HG03175 (cell line): ENCODE data around the gene CSH1.
"Not testable (repeated sequence)": the region's sequence is repeated elsewhere in the genome, so short reads cannot be mapped to it uniquely, and the experiment has no call there.

Experiments
- ATAC-seq: cut with Tn5 transposase; IDR thresholded peaks from one replicate; pipeline ENCODE4 v1.9.1; 2021; ENCODE audit warnings: mild to moderate bottlenecking, moderate library complexity; ENCODE audit not compliant: unreplicated experiment

Gene CSH1

GRCh38 chr17:63896524-63897354, at the start of gene CSH1:
TSS of gene CSH1 (minus strand) at chr17:63896574. CDS start at chr17:63896511, 63 bp downstream.
- ATAC-seq: not testable (repeated sequence)

- peak; percentile 36 for ATAC-seq
Observed at GRCh38 chr17:63945784-63946439, 49.5 kb upstream of the CSH1 start.

- ATAC-seq: no peak
Observed at GRCh38 chr17:63944736-63945499, 48.5 kb upstream of the CSH1 start.

- no peak for ATAC-seq
Observed at GRCh38 chr17:63943745-63944144, 47.4 kb upstream of the CSH1 start.

- no peak for ATAC-seq
Observed at GRCh38 chr17:63942309-63942985, 46.1 kb upstream of the CSH1 start.

GRCh38 chr17:63941751-63942150, 45.4 kb upstream of the CSH1 start:
- ATAC-seq: no peak

GRCh38 chr17:63941162-63941561, 44.8 kb upstream of the CSH1 start:
- no peak for ATAC-seq

- no peak for ATAC-seq
Observed at GRCh38 chr17:63940584-63940983, 44.2 kb upstream of the CSH1 start.

GRCh38 chr17:63939884-63940283, 43.5 kb upstream of the CSH1 start:
- ATAC-seq: no peak

- no peak for ATAC-seq
Observed at GRCh38 chr17:63939401-63939800, 43.0 kb upstream of the CSH1 start.

GRCh38 chr17:63937920-63938319, 41.5 kb upstream of the CSH1 start:
- no peak for ATAC-seq

GRCh38 chr17:63937319-63937718, 40.9 kb upstream of the CSH1 start:
- ATAC-seq: no peak

- no peak for ATAC-seq
Observed at GRCh38 chr17:63934183-63935112, 38.1 kb upstream of the CSH1 start.

GRCh38 chr17:63933598-63933997, 37.2 kb upstream of the CSH1 start:
- ATAC-seq: no peak

GRCh38 chr17:63932721-63933120, 36.3 kb upstream of the CSH1 start:
- peak; percentile 3 for ATAC-seq

- ATAC-seq: peak; percentile 87
Observed at GRCh38 chr17:63931981-63932561, 35.7 kb upstream of the CSH1 start, which contains the start of gene CD79B. TSS of gene CD79B (minus strand) at chr17:63932331. CDS start at chr17:63932261, 70 bp downstream.

- ATAC-seq: no peak
Observed at GRCh38 chr17:63930951-63931575, 34.7 kb upstream of the CSH1 start.

- ATAC-seq: no peak
Observed at GRCh38 chr17:63929860-63930766, 33.7 kb upstream of the CSH1 start.
